Nephron (organoid): ENCODE data around the gene ZC3H18.

Experiments used
- H3K27ac Mint-ChIP-seq, 3 experiments: 2 replicates each; pipeline ENCODE4 v1.8.0; 2020; ENCODE audit warnings: mixed read lengths in 3 of 3, mild to moderate bottlenecking in 2 of 3, moderate library complexity in 1 of 3
- H3K27me3 Mint-ChIP-seq: 2 replicates; pipeline ENCODE4 v1.8.0; 2021; ENCODE audit warnings: low read depth, mild to moderate bottlenecking, moderate library complexity, mixed read lengths
- H3K36me3 Mint-ChIP-seq: 2 replicates; pipeline ENCODE4 v1.8.0; 2020; ENCODE audit warnings: low read depth, mixed read lengths
- H3K4me1 Mint-ChIP-seq: 2 replicates; pipeline ENCODE4 v1.8.0; 2020; ENCODE audit warnings: mixed read lengths
- H3K4me3 Mint-ChIP-seq, 3 experiments: 2 replicates each; pipeline ENCODE4 v1.8.0; 2020; ENCODE audit warnings: mild to moderate bottlenecking in 3 of 3, mixed read lengths in 3 of 3, moderate library complexity in 2 of 3
- H3K9me3 Mint-ChIP-seq: 2 replicates; pipeline ENCODE4 v1.8.0; 2020; ENCODE audit warnings: mixed read lengths
- TF ChIP-seq, protein P1 (sequence below), 3 experiments: fragments of 200-600 bp; sonication (generic); IDR thresholded peaks; one replicate each; pipeline ENCODE4 v1.5.0; 2021; ENCODE audit warnings: antibody characterized with exemption in 3 of 3; ENCODE audit not compliant: unreplicated experiment in 3 of 3

Gene ZC3H18

DNA sequence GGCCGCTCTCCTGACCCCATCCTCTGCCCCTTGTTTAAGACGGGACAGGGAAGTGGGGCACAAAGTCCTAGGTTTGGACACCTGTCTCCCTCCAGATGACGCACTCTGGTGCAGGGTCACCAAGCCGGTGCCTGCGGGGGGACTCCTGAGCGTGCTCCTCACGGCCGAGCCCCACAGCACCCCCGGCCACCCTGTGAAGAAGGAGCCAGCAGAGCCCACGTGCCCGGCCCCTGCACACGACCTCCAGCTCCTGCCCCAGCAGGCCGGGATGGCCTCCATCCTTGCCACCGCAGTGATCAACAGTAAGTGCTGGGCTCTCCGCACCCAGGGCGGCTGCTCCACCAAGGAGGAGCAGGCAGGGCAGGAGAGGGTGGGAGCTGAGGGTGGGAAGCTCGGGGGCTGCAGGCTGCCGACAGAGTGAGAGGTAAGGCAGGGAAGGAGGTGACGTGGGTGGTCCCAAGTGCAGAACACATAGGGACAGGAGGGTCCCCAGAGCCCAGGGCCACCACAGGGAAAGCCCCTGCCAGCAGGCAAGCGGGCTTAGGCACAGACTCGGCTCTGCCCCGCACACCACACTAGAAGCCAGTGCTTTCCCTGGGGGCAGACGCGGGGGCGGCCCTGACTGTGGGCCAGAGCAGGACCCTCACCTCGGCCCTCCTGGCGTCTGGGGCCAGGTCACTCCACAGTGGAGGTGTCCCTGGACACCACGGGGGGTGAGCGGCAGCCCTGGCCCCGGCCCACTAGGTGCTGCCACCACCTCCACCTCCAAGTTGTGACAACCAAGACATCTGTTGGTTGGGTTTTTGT lies 42.1 kb upstream of the ZC3H18 start:
- TF ChIP-seq, protein P1, sequence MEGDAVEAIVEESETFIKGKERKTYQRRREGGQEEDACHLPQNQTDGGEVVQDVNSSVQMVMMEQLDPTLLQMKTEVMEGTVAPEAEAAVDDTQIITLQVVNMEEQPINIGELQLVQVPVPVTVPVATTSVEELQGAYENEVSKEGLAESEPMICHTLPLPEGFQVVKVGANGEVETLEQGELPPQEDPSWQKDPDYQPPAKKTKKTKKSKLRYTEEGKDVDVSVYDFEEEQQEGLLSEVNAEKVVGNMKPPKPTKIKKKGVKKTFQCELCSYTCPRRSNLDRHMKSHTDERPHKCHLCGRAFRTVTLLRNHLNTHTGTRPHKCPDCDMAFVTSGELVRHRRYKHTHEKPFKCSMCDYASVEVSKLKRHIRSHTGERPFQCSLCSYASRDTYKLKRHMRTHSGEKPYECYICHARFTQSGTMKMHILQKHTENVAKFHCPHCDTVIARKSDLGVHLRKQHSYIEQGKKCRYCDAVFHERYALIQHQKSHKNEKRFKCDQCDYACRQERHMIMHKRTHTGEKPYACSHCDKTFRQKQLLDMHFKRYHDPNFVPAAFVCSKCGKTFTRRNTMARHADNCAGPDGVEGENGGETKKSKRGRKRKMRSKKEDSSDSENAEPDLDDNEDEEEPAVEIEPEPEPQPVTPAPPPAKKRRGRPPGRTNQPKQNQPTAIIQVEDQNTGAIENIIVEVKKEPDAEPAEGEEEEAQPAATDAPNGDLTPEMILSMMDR (IDR thresholded peaks at IDR 0.05; ENCODE audit: unreplicated experiment in 3 of 3) = no peak
- no peaks in the 10 kb centered on the region for H3K27me3 Mint-ChIP-seq
- peaks cover 6% of the 10 kb centered on the region for H3K36me3 Mint-ChIP-seq
- H3K4me1 Mint-ChIP-seq = peaks cover 6% of the 10 kb centered on the region
- no peaks in the 10 kb centered on the region for H3K9me3 Mint-ChIP-seq
- no peak overlapping the region for H3K4me3 Mint-ChIP-seq
- no peak overlapping the region for H3K27ac Mint-ChIP-seq

DNA sequence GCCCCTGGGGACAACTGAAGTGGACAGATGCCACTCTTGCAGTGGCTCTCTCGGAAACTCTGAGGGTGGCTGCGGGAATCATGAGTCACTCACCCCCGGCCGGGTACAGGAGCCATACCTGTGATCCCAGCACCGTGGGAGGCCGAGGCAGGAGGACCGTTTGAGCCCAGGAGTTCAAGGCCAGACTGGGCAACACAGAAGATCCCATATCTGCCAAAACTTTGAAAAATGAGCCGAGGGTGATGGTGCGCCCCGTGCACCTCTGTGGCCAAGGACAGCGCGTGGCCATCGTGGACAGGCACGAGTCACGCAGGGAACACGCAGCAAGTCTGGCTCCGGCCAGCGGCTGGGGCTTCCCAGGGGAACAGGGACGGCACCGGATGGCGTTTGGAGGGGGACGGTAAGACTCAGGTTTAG lies 41.3 kb upstream of the ZC3H18 start:
- Mint-ChIP-seq H3K4me3 (peak overlapping the region in 2 of 3 experiments; percentile 16 to 55), H3K36me3 (peaks cover 6% of the 10 kb centered on the region), H3K27ac (no peak overlapping the region), H3K4me1 (peaks cover 6% of the 10 kb centered on the region), H3K27me3 (no peaks in the 10 kb centered on the region), H3K9me3 (no peaks in the 10 kb centered on the region)
- TF ChIP-seq, protein P1 (IDR thresholded peaks at IDR 0.05; ENCODE audit: unreplicated experiment in 3 of 3) = no peak

DNA sequence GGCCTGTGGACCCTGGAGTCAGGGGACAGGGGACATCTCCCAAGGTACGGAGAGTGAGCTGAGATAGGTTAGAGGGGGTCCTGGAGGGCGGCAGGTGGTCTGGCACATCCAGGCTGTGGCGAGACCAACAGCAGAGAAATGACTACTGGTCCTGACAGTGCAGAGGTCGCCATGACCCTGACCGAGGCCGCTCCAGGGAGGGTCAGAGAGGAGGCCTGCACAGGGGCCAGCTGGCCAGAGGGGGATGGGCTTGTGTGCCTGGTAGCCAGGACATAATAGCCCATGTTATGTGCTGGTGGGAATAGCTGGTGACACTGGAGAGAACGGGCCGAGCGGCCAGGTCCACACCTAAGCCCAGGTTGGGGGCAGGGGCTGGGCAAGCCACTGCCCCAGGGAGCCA lies 40.6 kb upstream of the ZC3H18 start:
- H3K27ac Mint-ChIP-seq = no peak overlapping the region
- peaks cover 6% of the 10 kb centered on the region for H3K36me3 Mint-ChIP-seq
- TF ChIP-seq, protein P1 (IDR thresholded peaks at IDR 0.05; ENCODE audit: unreplicated experiment in 3 of 3) = no peak
- peak overlapping the region; percentile 37 to 61 (median 55) for H3K4me3 Mint-ChIP-seq
- H3K9me3 Mint-ChIP-seq = no peaks in the 10 kb centered on the region
- no peaks in the 10 kb centered on the region for H3K27me3 Mint-ChIP-seq
- peaks cover 6% of the 10 kb centered on the region for H3K4me1 Mint-ChIP-seq

DNA sequence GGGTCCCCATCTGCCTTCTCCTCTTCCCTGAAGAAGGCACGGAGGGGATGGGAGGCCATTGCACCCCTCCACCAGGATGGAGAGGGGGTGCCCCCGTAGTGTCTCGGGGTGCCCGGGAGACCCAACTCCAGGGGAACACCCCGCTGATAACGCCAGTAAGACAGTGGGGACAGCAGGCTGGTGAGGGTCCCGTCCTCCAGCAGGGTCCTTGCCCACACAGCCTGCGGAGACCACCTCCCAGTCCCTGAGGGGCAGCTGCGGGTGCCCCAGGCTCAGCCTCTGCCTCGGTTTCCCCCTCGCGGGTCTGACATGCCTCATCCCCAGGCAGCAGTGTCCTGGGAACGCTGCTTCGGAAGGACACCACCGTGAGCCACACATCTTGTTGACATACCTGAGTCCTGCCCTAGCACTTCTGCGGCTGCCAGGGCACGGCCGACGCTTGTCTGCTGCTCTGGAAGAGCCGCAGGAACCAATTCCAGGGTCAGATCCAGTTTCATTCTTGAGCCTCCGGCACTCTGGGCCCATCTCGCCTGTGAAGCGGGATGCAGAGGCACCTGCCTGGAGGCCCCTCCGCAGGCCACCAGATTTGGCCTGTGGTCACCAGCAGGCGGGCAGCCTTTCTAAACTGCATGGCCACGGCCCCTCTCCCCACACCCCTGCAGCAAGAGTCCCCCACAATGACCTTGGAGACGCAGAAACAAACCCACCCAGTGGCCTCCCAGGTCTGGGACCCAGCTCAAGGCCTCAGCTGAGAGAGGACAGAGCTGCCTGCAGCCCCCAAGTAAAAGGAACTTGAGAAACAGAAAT lies 39.9 kb upstream of the ZC3H18 start:
- no peaks in the 10 kb centered on the region for H3K27me3 Mint-ChIP-seq
- H3K27ac Mint-ChIP-seq = peak overlapping the region; percentile 20 to 87 (median 83)
- peaks cover 6% of the 10 kb centered on the region for H3K4me1 Mint-ChIP-seq
- H3K9me3 Mint-ChIP-seq = no peaks in the 10 kb centered on the region
- peaks cover 6% of the 10 kb centered on the region for H3K36me3 Mint-ChIP-seq
- H3K4me3 Mint-ChIP-seq = peak overlapping the region; percentile 67 to 74 (median 70)
- TF ChIP-seq, protein P1 (IDR thresholded peaks at IDR 0.05; ENCODE audit: unreplicated experiment in 3 of 3) = no peak

DNA sequence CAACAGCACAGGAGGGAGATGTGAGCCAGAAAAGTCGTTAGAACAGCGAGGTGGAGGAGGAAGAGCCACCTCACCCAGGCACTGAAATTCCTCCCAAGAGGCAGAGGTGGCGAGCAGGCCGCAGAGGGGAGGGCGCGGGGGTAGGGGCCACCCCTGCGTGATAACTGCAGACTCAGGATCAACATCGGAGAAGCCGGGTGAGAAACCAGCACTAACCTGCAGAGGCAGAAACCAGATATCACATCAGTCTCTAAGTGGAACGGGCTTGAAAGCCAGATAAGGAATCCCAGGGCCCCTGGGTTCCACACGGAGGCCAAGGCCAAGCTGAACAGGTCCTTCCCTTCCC lies 39.4 kb upstream of the ZC3H18 start:
- peaks cover 8% of the 10 kb centered on the region for H3K4me1 Mint-ChIP-seq
- peaks cover 6% of the 10 kb centered on the region for H3K36me3 Mint-ChIP-seq
- peak overlapping the region; percentile 20 to 87 (median 83) for H3K27ac Mint-ChIP-seq
- peak overlapping the region; percentile 67 to 74 (median 70) for H3K4me3 Mint-ChIP-seq
- TF ChIP-seq, protein P1 (IDR thresholded peaks at IDR 0.05; ENCODE audit: unreplicated experiment in 3 of 3) = no peak
- no peaks in the 10 kb centered on the region for H3K9me3 Mint-ChIP-seq
- no peaks in the 10 kb centered on the region for H3K27me3 Mint-ChIP-seq
